GM18508 (cell line): ENCODE results near the gene TM7SF3.

ENCODE experiments used
- ATAC-seq: cut with Tn5 transposase; IDR thresholded peaks from one replicate; pipeline ENCODE4 v1.9.1; 2021; ENCODE audit warnings: moderate number of reproducible peaks; ENCODE audit not compliant: insufficient read depth, unreplicated experiment

Gene TM7SF3

GRCh38 chr12:27015730-27016076 is 1.5 kb upstream of the TM7SF3 start:
- no peak for ATAC-seq

GRCh38 chr12:27014859-27015729 is 910 bp upstream of the TM7SF3 start:
- ATAC-seq = no peak

- ATAC-seq = peak; percentile 9
These were observed 536 bp downstream of the TM7SF3 start for GRCh38 chr12:27013611-27014084.

- no peak for ATAC-seq
These were observed 1.3 kb downstream of the TM7SF3 start for GRCh38 chr12:27012982-27013255.

- ATAC-seq = no peak
These were observed 1.8 kb downstream of the TM7SF3 start for GRCh38 chr12:27012239-27012981.

- ATAC-seq = no peak
These were observed 4.3 kb downstream of the TM7SF3 start for GRCh38 chr12:27009881-27010301.

- ATAC-seq = no peak
These were observed 6.1 kb downstream of the TM7SF3 start for GRCh38 chr12:27008081-27008480.

GRCh38 chr12:27006797-27007467 is 7.3 kb downstream of the TM7SF3 start:
- no peak for ATAC-seq

- no peak for ATAC-seq
These were observed 8.7 kb downstream of the TM7SF3 start for GRCh38 chr12:27005495-27005894.

- no peak for ATAC-seq
These were observed 10.5 kb downstream of the TM7SF3 start for GRCh38 chr12:27003421-27004381.

- no peak for ATAC-seq
These were observed 12.0 kb downstream of the TM7SF3 start for GRCh38 chr12:27002141-27002540.

- no peak for ATAC-seq
These were observed 12.5 kb downstream of the TM7SF3 start for GRCh38 chr12:27001663-27002062.

- no peak for ATAC-seq
These were observed 13.2 kb downstream of the TM7SF3 start for GRCh38 chr12:27000961-27001360.

- ATAC-seq = no peak
These were observed 17.2 kb downstream of the TM7SF3 start for GRCh38 chr12:26997003-26997402.

GRCh38 chr12:26995706-26996105 is 18.5 kb downstream of the TM7SF3 start:
- ATAC-seq = no peak

GRCh38 chr12:26994109-26994508 is 20.1 kb downstream of the TM7SF3 start:
- ATAC-seq = no peak

- no peak for ATAC-seq
These were observed 22.4 kb downstream of the TM7SF3 start for GRCh38 chr12:26991826-26992225.

- ATAC-seq = no peak
These were observed 24.3 kb downstream of the TM7SF3 start for GRCh38 chr12:26989873-26990272.

GRCh38 chr12:26988703-26989102 is 25.5 kb downstream of the TM7SF3 start:
- ATAC-seq = no peak
